Measurements from ENCODE around the gene MSRB1. TPM values are rescaled to one million over a fixed set of nuclear protein-coding genes. Genes with fewer than 3 reads are reported as not detected.

The MSRB1 gene
- total and polyA plus RNA-seq, 9 of the 15 experiments (the other 6 are each of a cell fraction or from before 2014, with no cell fraction given): 5.4 to 33.7 (median 25.7) TPM

- TF ChIP-seq IRF2 (CRISPR knock-in tag; IDR thresholded peaks at IDR 0.05) (no peak), PBX2 (CRISPR knock-in tag; IDR thresholded peaks at IDR 0.05; ENCODE audit: low read depth) (no peak), PBX2 (tag; conservative IDR thresholded peaks at IDR 0.05; ENCODE audit: low read depth) (no peak), MCM7 (IDR thresholded peaks at IDR 0.05) (no peak)
Observed at GRCh38 chr16:1914084-1914608, 28.9 kb downstream of the MSRB1 start (continued).

DNA sequence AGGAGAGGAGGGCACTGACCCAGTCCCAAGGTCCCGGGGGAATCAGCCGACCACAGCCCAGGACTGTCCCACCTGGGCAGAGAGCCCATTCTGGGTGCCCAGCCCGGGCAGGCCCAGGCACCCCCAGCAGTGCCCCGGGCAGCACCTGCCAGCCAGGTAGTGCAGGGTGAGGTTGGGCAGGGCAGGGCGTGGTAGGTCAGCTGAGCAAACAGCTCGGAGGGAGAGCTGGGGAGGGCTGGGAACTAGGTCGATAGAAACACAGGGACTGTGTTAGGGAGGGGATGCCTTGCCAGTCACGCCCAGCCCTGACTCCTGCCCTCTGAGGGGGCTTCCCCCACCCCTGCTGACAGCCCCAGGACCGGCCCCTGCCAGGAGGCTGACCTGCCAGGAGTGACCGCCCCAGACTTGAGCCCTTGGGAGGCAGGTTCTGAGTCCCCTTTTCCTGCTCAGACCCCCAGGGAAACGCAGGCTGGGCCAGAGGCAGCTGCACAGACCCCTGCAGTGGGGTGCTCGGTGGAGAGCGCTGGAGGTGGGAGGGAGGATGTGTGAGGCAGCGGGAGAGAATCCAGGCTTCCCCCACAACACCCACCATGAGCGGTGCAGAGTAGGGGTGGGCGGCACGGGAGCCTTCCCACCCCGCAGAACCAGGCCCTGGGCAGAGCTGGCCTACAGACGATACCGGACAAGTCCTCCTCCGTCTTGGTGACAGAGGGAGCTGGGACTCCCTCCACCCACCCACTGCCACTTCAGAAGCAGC, 29.5 kb downstream of the MSRB1 start:
- in situ Hi-C loops (cut with MboI): no loop called here
- POLR2A ChIA-PET: interaction anchor here (0.6 to 1.8 kb wide), 2 partner anchors 18 to 30 kb away, joined by 3 read pairs; no protein-coding TSS in a partner anchor
- DNase-seq (ENCODE audit: extremely low read depth in 1 of 4, low spot score in 3 of 4): no peak
- Histone ChIP-seq H3K27me3 (ENCODE audit: control insufficient read depth in 2 of 2, insufficient read depth in 2 of 2, low read length in 2 of 2) (peaks cover 20 to 43% of the 10 kb centered on the region in 2 experiments; a peak in 4 of 5 replicates), H3K27ac (ENCODE audit: extremely low read depth, low read depth, low read length) (no peak overlapping the region), H3K36me3 (ENCODE audit: control insufficient read depth, insufficient read depth, low read length) (no peaks in the 10 kb centered on the region), H3K9ac (ENCODE audit: insufficient read depth in 1 of 2, low read depth in 2 of 2, low read length in 2 of 2) (no peak overlapping the region), H3K4me1 (replicated peaks in 1 of 2; ENCODE audit: control insufficient read depth in 2 of 2, insufficient read depth in 2 of 2, low read length in 2 of 2) (peaks cover 0 to 66% of the 10 kb centered on the region in 2 experiments; a peak in 2 of 5 replicates), H3K4me2 (ENCODE audit: insufficient read depth, low read length) (no peak overlapping the region), H4K20me1 (replicated peaks; ENCODE audit: control insufficient read depth, insufficient read depth, low read length) (no peaks in the 10 kb centered on the region), H3K4me3 (no peak overlapping the region), H3K9me3 (replicated peaks; ENCODE audit: control insufficient read depth, insufficient read depth, low read depth, low read length) (no peaks in the 10 kb centered on the region), H2AFZ (ENCODE audit: low read depth, low read length) (no peak overlapping the region), H3K9me1 (ENCODE audit: control insufficient read depth, insufficient read depth, low read length) (no peaks in the 10 kb centered on the region), H3K79me2 (ENCODE audit: control insufficient read depth, insufficient read depth, low read length) (no peaks in the 10 kb centered on the region)
- CTCF ChIA-PET (ENCODE audit: low intra/inter-chr PET ratio): no interaction called here
- intact Hi-C loops (cut with micrococcal nuclease): no loop called here
- FAIRE-seq: no peak
- WGBS (ENCODE audit: insufficient coverage, low coverage, missing lambda C conversion rate): 18% methylated on average over 16 of the region's 21 CpGs
- ATAC-seq: 0 out of 3 replicates have a peak, but pooled peaks have one; percentile 19
- no TSS peak for BruUV-seq (replicated peaks)
- TF ChIP-seq, protein P1, sequence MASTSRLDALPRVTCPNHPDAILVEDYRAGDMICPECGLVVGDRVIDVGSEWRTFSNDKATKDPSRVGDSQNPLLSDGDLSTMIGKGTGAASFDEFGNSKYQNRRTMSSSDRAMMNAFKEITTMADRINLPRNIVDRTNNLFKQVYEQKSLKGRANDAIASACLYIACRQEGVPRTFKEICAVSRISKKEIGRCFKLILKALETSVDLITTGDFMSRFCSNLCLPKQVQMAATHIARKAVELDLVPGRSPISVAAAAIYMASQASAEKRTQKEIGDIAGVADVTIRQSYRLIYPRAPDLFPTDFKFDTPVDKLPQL (IDR thresholded peaks at IDR 0.05; ENCODE audit: extremely low read depth, insufficient read length): no peak
- TF ChIP-seq, protein P2, sequence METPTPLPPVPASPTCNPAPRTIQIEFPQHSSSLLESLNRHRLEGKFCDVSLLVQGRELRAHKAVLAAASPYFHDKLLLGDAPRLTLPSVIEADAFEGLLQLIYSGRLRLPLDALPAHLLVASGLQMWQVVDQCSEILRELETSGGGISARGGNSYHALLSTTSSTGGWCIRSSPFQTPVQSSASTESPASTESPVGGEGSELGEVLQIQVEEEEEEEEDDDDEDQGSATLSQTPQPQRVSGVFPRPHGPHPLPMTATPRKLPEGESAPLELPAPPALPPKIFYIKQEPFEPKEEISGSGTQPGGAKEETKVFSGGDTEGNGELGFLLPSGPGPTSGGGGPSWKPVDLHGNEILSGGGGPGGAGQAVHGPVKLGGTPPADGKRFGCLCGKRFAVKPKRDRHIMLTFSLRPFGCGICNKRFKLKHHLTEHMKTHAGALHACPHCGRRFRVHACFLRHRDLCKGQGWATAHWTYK (CRISPR knock-in tag; IDR thresholded peaks at IDR 0.05): no peak
- TF ChIP-seq SMARCC2 (IDR thresholded peaks at IDR 0.05; ENCODE audit: low read depth) (no peak), HINFP (tag; conservative IDR thresholded peaks at IDR 0.05; ENCODE audit: low read depth) (no peak), PATZ1 (CRISPR knock-in tag; IDR thresholded peaks at IDR 0.05; ENCODE audit: borderline replicate concordance) (no peak)
